Tibial nerve (tissue), 4 donors: ENCODE data around the gene MYBPC1.

Source experiments
- EP300 ChIP-seq, 2 donors: sonication (generic); formaldehyde crosslinking; IDR thresholded peaks; one replicate each; pipeline ENCODE4 v1.6.1; 2017; ENCODE audit warnings: antibody characterized with exemption in 2 of 2, mild to moderate bottlenecking in 1 of 2
- POLR2A ChIP-seq, 2 donors: fragments of 450-650 bp; IDR thresholded peaks; one replicate each; pipeline ENCODE4 v1.6.1; 2017; ENCODE audit warnings: antibody characterized with exemption in 2 of 2, mild to moderate bottlenecking in 2 of 2, moderate library complexity in 2 of 2
- TF ChIP-seq, protein P1 (sequence below), 5 experiments: fragments of 200-600 bp in 3 of 5; fragments of 450-650 bp in 2 of 5; sonication (generic) in 3 of 5; IDR thresholded peaks; one replicate each; pipeline ENCODE4 v1.5.1; 2016 to 2019; ENCODE audit warnings: antibody characterized with exemption in 5 of 5, mild to moderate bottlenecking in 3 of 5, moderate library complexity in 2 of 5

DNA sequence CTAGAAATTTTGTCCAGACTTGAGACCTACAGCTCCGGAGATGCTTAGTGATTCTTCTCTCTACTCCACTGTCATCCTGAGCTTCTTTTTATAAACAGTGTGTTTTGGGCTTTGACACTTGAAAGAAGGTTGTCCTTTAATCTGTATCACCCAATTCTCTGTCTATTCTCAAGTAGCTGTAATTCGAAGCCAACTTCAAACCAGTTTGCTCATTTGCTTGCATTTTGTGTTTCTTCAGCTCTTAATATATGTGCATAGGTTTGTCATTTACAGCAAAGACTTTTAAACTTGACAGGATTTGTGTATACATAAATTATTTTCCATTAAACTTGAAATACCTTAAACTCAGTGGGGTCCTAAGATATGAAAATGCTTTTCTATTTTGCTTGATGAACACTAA, 16.4 kb upstream of the MYBPC1 start:
- TF ChIP-seq, protein P1, sequence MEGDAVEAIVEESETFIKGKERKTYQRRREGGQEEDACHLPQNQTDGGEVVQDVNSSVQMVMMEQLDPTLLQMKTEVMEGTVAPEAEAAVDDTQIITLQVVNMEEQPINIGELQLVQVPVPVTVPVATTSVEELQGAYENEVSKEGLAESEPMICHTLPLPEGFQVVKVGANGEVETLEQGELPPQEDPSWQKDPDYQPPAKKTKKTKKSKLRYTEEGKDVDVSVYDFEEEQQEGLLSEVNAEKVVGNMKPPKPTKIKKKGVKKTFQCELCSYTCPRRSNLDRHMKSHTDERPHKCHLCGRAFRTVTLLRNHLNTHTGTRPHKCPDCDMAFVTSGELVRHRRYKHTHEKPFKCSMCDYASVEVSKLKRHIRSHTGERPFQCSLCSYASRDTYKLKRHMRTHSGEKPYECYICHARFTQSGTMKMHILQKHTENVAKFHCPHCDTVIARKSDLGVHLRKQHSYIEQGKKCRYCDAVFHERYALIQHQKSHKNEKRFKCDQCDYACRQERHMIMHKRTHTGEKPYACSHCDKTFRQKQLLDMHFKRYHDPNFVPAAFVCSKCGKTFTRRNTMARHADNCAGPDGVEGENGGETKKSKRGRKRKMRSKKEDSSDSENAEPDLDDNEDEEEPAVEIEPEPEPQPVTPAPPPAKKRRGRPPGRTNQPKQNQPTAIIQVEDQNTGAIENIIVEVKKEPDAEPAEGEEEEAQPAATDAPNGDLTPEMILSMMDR (IDR thresholded peaks at IDR 0.05) = no peak
- no peak for TF ChIP-seq POLR2A (IDR thresholded peaks at IDR 0.05)
- no peak for TF ChIP-seq EP300 (IDR thresholded peaks at IDR 0.05)
